Tibial nerve (tissue), 4 donors: ENCODE measurements around the gene CD34.

Source experiments
- EP300 ChIP-seq, 2 donors: sonication (generic); formaldehyde crosslinking; IDR thresholded peaks; one replicate each; pipeline ENCODE4 v1.6.1; 2017; ENCODE audit warnings: antibody characterized with exemption in 2 of 2, mild to moderate bottlenecking in 1 of 2
- POLR2A ChIP-seq, 2 donors: fragments of 450-650 bp; IDR thresholded peaks; one replicate each; pipeline ENCODE4 v1.6.1; 2017; ENCODE audit warnings: antibody characterized with exemption in 2 of 2, mild to moderate bottlenecking in 2 of 2, moderate library complexity in 2 of 2
- TF ChIP-seq, protein P1 (sequence below), 5 experiments: fragments of 200-600 bp in 3 of 5; fragments of 450-650 bp in 2 of 5; sonication (generic) in 3 of 5; IDR thresholded peaks; one replicate each; pipeline ENCODE4 v1.5.1; 2016 to 2019; ENCODE audit warnings: antibody characterized with exemption in 5 of 5, mild to moderate bottlenecking in 3 of 5, moderate library complexity in 2 of 5

DNA sequence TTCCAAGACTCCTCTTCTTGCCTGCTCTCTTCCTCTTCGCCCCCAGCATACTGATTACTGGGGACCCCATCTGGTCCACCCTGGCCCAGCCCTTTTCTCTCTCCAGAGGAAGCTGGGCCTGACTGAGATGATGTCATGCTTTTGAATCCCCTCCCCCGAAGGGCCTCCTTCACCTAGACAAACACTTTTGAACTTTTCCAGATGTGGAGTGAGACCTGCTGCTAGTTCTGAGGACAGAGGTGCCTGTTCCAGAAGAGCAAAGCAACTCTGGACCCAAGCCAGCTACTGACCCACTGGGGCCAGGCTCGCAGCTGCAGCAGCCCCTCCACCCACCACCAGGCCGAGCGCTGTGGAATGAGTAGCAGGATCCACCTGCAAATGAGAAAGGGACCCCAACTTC, 8.4 kb downstream of the CD34 start:
- TF ChIP-seq, protein P1, sequence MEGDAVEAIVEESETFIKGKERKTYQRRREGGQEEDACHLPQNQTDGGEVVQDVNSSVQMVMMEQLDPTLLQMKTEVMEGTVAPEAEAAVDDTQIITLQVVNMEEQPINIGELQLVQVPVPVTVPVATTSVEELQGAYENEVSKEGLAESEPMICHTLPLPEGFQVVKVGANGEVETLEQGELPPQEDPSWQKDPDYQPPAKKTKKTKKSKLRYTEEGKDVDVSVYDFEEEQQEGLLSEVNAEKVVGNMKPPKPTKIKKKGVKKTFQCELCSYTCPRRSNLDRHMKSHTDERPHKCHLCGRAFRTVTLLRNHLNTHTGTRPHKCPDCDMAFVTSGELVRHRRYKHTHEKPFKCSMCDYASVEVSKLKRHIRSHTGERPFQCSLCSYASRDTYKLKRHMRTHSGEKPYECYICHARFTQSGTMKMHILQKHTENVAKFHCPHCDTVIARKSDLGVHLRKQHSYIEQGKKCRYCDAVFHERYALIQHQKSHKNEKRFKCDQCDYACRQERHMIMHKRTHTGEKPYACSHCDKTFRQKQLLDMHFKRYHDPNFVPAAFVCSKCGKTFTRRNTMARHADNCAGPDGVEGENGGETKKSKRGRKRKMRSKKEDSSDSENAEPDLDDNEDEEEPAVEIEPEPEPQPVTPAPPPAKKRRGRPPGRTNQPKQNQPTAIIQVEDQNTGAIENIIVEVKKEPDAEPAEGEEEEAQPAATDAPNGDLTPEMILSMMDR (IDR thresholded peaks at IDR 0.05), result no peak
- TF ChIP-seq POLR2A (IDR thresholded peaks at IDR 0.05) (no peak), EP300 (IDR thresholded peaks at IDR 0.05) (no peak)
